Activated CD4-positive, alpha-beta T cell treated with anti-CD3 and anti-CD28 coated beads for 4 hours (primary cell): ENCODE measurements around the gene FAM124A.

ENCODE experiments used
- DNase-seq, 2 donors: peaks; one replicate each; pipeline ENCODE4 v3.0.0-alpha.2; 2020

Gene FAM124A

GRCh38 chr13:51317262-51317661 is 95.1 kb downstream of the FAM124A start:
- DNase-seq = no peak

GRCh38 chr13:51318015-51318414 is 95.8 kb downstream of the FAM124A start:
- no peak for DNase-seq

GRCh38 chr13:51318876-51319275 is 96.7 kb downstream of the FAM124A start:
- no peak for DNase-seq

GRCh38 chr13:51321836-51322235 is 99.6 kb downstream of the FAM124A start:
- no peak for DNase-seq

GRCh38 chr13:51322826-51323225 is 100.6 kb downstream of the FAM124A start:
- DNase-seq = no peak

- no peak for DNase-seq
Measured at GRCh38 chr13:51323824-51324511, 101.8 kb downstream of the FAM124A start.

GRCh38 chr13:51324714-51325420 is 102.7 kb downstream of the FAM124A start:
- no peak for DNase-seq

GRCh38 chr13:51325837-51326236 is 103.6 kb downstream of the FAM124A start:
- no peak for DNase-seq

- no peak for DNase-seq
Measured at GRCh38 chr13:51326777-51327176, 104.6 kb downstream of the FAM124A start.

- no peak for DNase-seq
Measured at GRCh38 chr13:51327961-51328360, 105.8 kb downstream of the FAM124A start.

- no peak for DNase-seq
Measured at GRCh38 chr13:51328488-51328887, 106.3 kb downstream of the FAM124A start.

GRCh38 chr13:51329606-51330005 is 107.4 kb downstream of the FAM124A start:
- DNase-seq = no peak

GRCh38 chr13:51330791-51331190 is 108.6 kb downstream of the FAM124A start:
- DNase-seq = no peak

- DNase-seq = no peak
Measured at GRCh38 chr13:51331354-51331861, 109.2 kb downstream of the FAM124A start.

- no peak for DNase-seq
Measured at GRCh38 chr13:51332566-51333361, 110.6 kb downstream of the FAM124A start.

- no peak for DNase-seq
Measured at GRCh38 chr13:51333421-51333820, 111.2 kb downstream of the FAM124A start.

- DNase-seq = no peak
Measured at GRCh38 chr13:51333826-51334225, 111.6 kb downstream of the FAM124A start.
